ENCODE data around the gene MANBA.
"Not testable (repeated sequence)": the region's sequence is repeated elsewhere in the genome, so short reads cannot be mapped to it uniquely, and the experiment has no call there.

The MANBA gene

DNA sequence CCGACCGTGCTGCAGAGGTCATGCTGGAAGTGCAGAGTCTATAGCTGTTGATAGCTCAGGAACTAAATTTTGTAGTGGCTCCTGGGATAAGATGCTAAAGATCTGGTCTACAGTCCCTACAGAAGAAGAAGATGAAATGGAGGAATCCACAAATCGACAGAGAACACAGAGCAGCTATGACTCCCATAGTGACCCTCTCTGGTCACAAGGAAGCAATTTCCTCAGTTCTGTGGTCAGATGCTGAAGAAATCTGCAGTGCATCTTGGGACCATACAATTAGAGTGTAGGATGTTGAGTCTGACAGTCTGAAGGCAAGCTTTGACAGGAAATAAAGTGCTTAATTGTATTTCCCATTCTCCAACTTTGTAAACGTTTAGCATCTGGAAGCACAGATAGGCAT, 8.8 kb downstream of the MANBA start:
- peaks cover 0 to 2% of the 10 kb centered on the region in 2 experiments for H3K4me1 ChIP-seq (ENCODE audit: control insufficient read depth in 1 of 2, insufficient read depth in 2 of 2, low read length in 2 of 2)
- no peak for DNase-seq
- H3K4ac ChIP-seq (ENCODE audit: low read depth, low read length) = no peak overlapping the region
- no peak overlapping the region for H4K12ac ChIP-seq (ENCODE audit: low read depth, low read length)
- H3K23ac ChIP-seq (ENCODE audit: low read length) = no peak overlapping the region
- H3K4me3 ChIP-seq (ENCODE audit: low read depth, low read length) = no peak overlapping the region
- no peak overlapping the region for H2BK12ac ChIP-seq (ENCODE audit: low read length)
- H2BK5ac ChIP-seq (ENCODE audit: low read depth, low read length, poor library complexity) = no peak overlapping the region
- no peak overlapping the region for H2AFZ ChIP-seq (ENCODE audit: insufficient read depth, low read length, poor library complexity)
- peaks cover 2% of the 10 kb centered on the region for H3K79me1 ChIP-seq (ENCODE audit: low read length)
- no peak overlapping the region for H2AK5ac ChIP-seq (ENCODE audit: low read length)
- H3K27me3 ChIP-seq (ENCODE audit: insufficient read depth, low read length) = no peaks in the 10 kb centered on the region
- H3K36me3 ChIP-seq (ENCODE audit: control insufficient read depth in 1 of 2, insufficient read depth in 2 of 2, low read length in 2 of 2) = peaks cover 12 to 23% of the 10 kb centered on the region in 2 experiments
- H4K8ac ChIP-seq (ENCODE audit: low read depth, low read length) = no peak overlapping the region
- H3K79me2 ChIP-seq (ENCODE audit: control insufficient read depth, insufficient read depth, low read length, poor library complexity) = peaks cover 5% of the 10 kb centered on the region
- H3K18ac ChIP-seq (ENCODE audit: low read length) = no peak overlapping the region
- no peak overlapping the region for H4K91ac ChIP-seq (ENCODE audit: low read depth, low read length)
- no peak overlapping the region for H3K14ac ChIP-seq (ENCODE audit: low read length)
- no peak overlapping the region for H2BK120ac ChIP-seq (ENCODE audit: insufficient read depth, low read length, poor library complexity)
- no peak overlapping the region for H3K9ac ChIP-seq (ENCODE audit: low read length)
- no peak overlapping the region for H3K27ac ChIP-seq (ENCODE audit: low read depth, low read length)
- no peak overlapping the region for H3K4me2 ChIP-seq (ENCODE audit: low read length)
- H3K9me3 ChIP-seq (ENCODE audit: insufficient read depth, low read depth, low read length) = no peaks in the 10 kb centered on the region
- no CpG with 5 or more reads among the region's 4 CpGs for WGBS (ENCODE audit: extremely low coverage, insufficient coverage, insufficient read length)

DNA sequence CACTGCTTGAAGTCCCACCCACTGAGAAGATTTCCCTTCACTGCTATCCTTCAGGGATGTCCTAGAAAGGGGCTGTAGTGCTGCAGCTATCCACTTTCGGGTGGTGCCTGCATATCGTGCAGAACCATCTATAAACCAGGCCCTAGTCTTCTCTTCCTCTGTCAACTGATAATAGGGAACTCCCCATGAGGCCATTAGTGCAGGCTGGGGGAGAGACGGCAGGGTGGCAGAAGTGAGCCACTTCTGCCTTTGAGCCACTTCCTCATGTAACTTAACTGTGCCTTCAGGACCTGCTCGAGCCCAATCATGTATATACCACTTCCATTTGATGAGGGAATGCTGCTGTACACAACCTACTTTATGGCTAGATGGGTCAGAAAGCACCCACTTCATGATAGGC, 17.4 kb downstream of the MANBA start:
- H3K4me3 ChIP-seq (ENCODE audit: low read depth, low read length); H3K9ac ChIP-seq (ENCODE audit: low read length); H3K4me1 ChIP-seq (ENCODE audit: control insufficient read depth in 1 of 2, insufficient read depth in 2 of 2, low read length in 2 of 2); H3K4me2 ChIP-seq (ENCODE audit: low read length); H3K14ac ChIP-seq (ENCODE audit: low read length); H4K91ac ChIP-seq (ENCODE audit: low read depth, low read length); H3K27me3 ChIP-seq (ENCODE audit: insufficient read depth, low read length); H2AK5ac ChIP-seq (ENCODE audit: low read length); H2AFZ ChIP-seq (ENCODE audit: insufficient read depth, low read length, poor library complexity); H3K27ac ChIP-seq (ENCODE audit: low read depth, low read length); H3K79me2 ChIP-seq (ENCODE audit: control insufficient read depth, insufficient read depth, low read length, poor library complexity); H2BK120ac ChIP-seq (ENCODE audit: insufficient read depth, low read length, poor library complexity); DNase-seq; H3K23ac ChIP-seq (ENCODE audit: low read length); H4K12ac ChIP-seq (ENCODE audit: low read depth, low read length); H2BK12ac ChIP-seq (ENCODE audit: low read length); H4K8ac ChIP-seq (ENCODE audit: low read depth, low read length); H3K79me1 ChIP-seq (ENCODE audit: low read length); H3K9me3 ChIP-seq (ENCODE audit: insufficient read depth, low read depth, low read length); H2BK5ac ChIP-seq (ENCODE audit: low read depth, low read length, poor library complexity): not testable (repeated sequence)
- WGBS (ENCODE audit: extremely low coverage, insufficient coverage, insufficient read length) = no CpG with 5 or more reads among the region's 4 CpGs
- Histone ChIP-seq H3K18ac (ENCODE audit: low read length) (peak overlapping the region; percentile 44), H3K4ac (ENCODE audit: low read depth, low read length) (peak overlapping the region; percentile 55), H3K36me3 (ENCODE audit: control insufficient read depth in 1 of 2, insufficient read depth in 2 of 2, low read length in 2 of 2) (peaks cover 15 to 49% of the 10 kb centered on the region in 2 experiments)

DNA sequence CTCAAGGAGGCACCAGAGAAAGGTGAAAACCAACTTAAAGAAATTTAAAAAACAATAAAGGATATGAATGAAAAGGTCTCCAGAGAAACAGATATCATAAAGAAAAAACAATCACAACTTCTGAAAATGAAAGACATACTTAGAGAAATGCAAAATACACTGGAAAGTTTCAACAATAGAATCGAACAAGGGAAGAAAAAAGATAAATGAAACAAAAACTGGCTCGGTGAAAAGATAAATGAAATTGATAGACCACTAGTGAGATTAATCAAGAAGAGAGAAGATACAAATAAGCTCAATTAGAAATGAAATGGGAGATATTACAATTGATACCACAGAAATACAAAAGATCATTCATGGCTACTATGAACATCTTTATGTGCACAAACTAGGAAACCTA, 22.0 kb downstream of the MANBA start:
- not testable (repeated sequence) for H3K4me2 ChIP-seq (ENCODE audit: low read length); H3K4ac ChIP-seq (ENCODE audit: low read depth, low read length); H4K12ac ChIP-seq (ENCODE audit: low read depth, low read length); H4K8ac ChIP-seq (ENCODE audit: low read depth, low read length); H2AK5ac ChIP-seq (ENCODE audit: low read length); H3K27me3 ChIP-seq (ENCODE audit: insufficient read depth, low read length); DNase-seq; H2BK120ac ChIP-seq (ENCODE audit: insufficient read depth, low read length, poor library complexity); H3K4me3 ChIP-seq (ENCODE audit: low read depth, low read length); H3K18ac ChIP-seq (ENCODE audit: low read length); H2BK5ac ChIP-seq (ENCODE audit: low read depth, low read length, poor library complexity); H3K27ac ChIP-seq (ENCODE audit: low read depth, low read length); H2BK12ac ChIP-seq (ENCODE audit: low read length); H3K23ac ChIP-seq (ENCODE audit: low read length); H3K9me3 ChIP-seq (ENCODE audit: insufficient read depth, low read depth, low read length); H3K9ac ChIP-seq (ENCODE audit: low read length); H3K79me1 ChIP-seq (ENCODE audit: low read length); H3K79me2 ChIP-seq (ENCODE audit: control insufficient read depth, insufficient read depth, low read length, poor library complexity); H4K91ac ChIP-seq (ENCODE audit: low read depth, low read length); H3K14ac ChIP-seq (ENCODE audit: low read length); H2AFZ ChIP-seq (ENCODE audit: insufficient read depth, low read length, poor library complexity)
- Histone ChIP-seq H3K4me1 (ENCODE audit: control insufficient read depth in 1 of 2, insufficient read depth in 2 of 2, low read length in 2 of 2) (peaks cover 18 to 25% of the 10 kb centered on the region in 2 experiments), H3K36me3 (ENCODE audit: control insufficient read depth in 1 of 2, insufficient read depth in 2 of 2, low read length in 2 of 2) (peaks cover 10 to 23% of the 10 kb centered on the region in 2 experiments)
- WGBS (ENCODE audit: extremely low coverage, insufficient coverage, insufficient read length) = no CpG with 5 or more reads among the region's 2 CpGs

DNA sequence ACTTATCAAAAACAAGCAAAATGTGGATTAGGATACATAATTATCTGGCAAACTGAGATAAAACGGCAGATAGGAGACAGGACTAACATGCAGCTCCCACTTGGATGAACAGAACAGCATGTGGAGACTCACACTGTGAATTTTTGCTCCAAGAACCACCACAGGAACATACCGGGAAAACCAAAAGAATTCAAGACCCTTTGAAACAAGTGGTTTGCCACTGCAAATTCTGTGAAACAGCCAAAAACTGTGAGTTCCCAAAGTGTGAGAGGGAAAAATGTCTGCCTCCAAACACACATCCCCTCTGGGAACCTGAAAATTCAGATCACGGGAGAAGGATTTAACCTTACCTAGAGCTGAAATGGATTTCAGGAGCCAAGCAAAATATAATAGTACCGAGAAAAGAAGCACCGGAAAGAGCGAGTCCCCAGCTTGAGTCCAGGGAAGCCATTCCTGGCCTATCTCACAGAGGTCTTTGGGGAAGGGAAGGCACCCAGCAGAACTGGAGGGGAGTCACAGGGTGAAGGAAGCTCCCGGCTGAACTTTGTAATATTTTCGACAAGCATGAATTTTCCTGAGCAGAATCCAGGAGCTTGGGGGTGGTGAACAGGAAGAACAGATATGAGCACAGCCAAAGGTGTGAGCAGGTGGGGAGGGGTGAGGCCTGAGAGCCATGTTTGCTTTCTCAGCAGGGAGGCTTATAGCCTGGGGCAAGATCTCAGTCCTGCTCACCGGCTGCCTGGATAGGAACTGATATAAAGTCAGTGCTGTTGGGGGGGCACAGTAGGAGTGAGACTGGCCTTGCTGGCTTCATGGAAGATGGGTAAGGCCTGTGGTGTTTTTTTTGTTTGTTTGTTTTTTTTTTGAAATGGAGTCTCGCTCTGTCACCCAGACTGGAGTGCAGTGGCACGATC, 23.9 kb downstream of the MANBA start:
- no peak overlapping the region for H2AFZ ChIP-seq (ENCODE audit: insufficient read depth, low read length, poor library complexity)
- H3K23ac ChIP-seq (ENCODE audit: low read length) = no peak overlapping the region
- H2BK5ac ChIP-seq (ENCODE audit: low read depth, low read length, poor library complexity) = peak overlapping the region; percentile 57
- H3K27me3 ChIP-seq (ENCODE audit: insufficient read depth, low read length) = no peaks in the 10 kb centered on the region
- H3K14ac ChIP-seq (ENCODE audit: low read length) = no peak overlapping the region
- peak overlapping the region; percentile 42 for H2AK5ac ChIP-seq (ENCODE audit: low read length)
- peaks cover 21 to 29% of the 10 kb centered on the region in 2 experiments for H3K4me1 ChIP-seq (ENCODE audit: control insufficient read depth in 1 of 2, insufficient read depth in 2 of 2, low read length in 2 of 2)
- peak overlapping the region; percentile 66 for H3K27ac ChIP-seq (ENCODE audit: low read depth, low read length)
- no CpG with 5 or more reads among the region's 11 CpGs for WGBS (ENCODE audit: extremely low coverage, insufficient coverage, insufficient read length)
- H3K4me2 ChIP-seq (ENCODE audit: low read length) = no peak overlapping the region
- peak overlapping the region; percentile 65 for H3K4ac ChIP-seq (ENCODE audit: low read depth, low read length)
- no peak overlapping the region for H3K9ac ChIP-seq (ENCODE audit: low read length)
- H2BK12ac ChIP-seq (ENCODE audit: low read length) = peak overlapping the region; percentile 13
- no peak overlapping the region for H3K4me3 ChIP-seq (ENCODE audit: low read depth, low read length)
- no peak for DNase-seq
- no peak overlapping the region for H4K91ac ChIP-seq (ENCODE audit: low read depth, low read length)
- peaks cover 2 to 7% of the 10 kb centered on the region in 2 experiments for H3K36me3 ChIP-seq (ENCODE audit: control insufficient read depth in 1 of 2, insufficient read depth in 2 of 2, low read length in 2 of 2)
- peak overlapping the region; percentile 54 for H3K18ac ChIP-seq (ENCODE audit: low read length)
- no peak overlapping the region for H4K8ac ChIP-seq (ENCODE audit: low read depth, low read length)
- peaks cover 5% of the 10 kb centered on the region for H3K79me2 ChIP-seq (ENCODE audit: control insufficient read depth, insufficient read depth, low read length, poor library complexity)
- H2BK120ac ChIP-seq (ENCODE audit: insufficient read depth, low read length, poor library complexity) = no peak overlapping the region
- peaks cover 2% of the 10 kb centered on the region for H3K9me3 ChIP-seq (ENCODE audit: insufficient read depth, low read depth, low read length)
- H3K79me1 ChIP-seq (ENCODE audit: low read length) = peaks cover 4% of the 10 kb centered on the region
- no peak overlapping the region for H4K12ac ChIP-seq (ENCODE audit: low read depth, low read length)

Measured in trophoblast cell (in vitro differentiated cells and primary cell).